Cardiac ventricle fibroblast (primary cell): Measurements from ENCODE around the gene RNF41. TPM values are rescaled to one million over a fixed set of nuclear protein-coding genes. Genes with fewer than 3 reads are reported as not detected.

ENCODE experiments used
- total RNA-seq: library from RNA; depleted of rRNA; stranded (reverse); fragments of >200 nt; gene quantifications from 2 replicates; pipeline ENCODE4 v1.2.3, GENCODE V29; 2015

The RNF41 gene
- total RNA-seq, result 45.1 and 58.2 TPM in 2 replicates

DNA sequence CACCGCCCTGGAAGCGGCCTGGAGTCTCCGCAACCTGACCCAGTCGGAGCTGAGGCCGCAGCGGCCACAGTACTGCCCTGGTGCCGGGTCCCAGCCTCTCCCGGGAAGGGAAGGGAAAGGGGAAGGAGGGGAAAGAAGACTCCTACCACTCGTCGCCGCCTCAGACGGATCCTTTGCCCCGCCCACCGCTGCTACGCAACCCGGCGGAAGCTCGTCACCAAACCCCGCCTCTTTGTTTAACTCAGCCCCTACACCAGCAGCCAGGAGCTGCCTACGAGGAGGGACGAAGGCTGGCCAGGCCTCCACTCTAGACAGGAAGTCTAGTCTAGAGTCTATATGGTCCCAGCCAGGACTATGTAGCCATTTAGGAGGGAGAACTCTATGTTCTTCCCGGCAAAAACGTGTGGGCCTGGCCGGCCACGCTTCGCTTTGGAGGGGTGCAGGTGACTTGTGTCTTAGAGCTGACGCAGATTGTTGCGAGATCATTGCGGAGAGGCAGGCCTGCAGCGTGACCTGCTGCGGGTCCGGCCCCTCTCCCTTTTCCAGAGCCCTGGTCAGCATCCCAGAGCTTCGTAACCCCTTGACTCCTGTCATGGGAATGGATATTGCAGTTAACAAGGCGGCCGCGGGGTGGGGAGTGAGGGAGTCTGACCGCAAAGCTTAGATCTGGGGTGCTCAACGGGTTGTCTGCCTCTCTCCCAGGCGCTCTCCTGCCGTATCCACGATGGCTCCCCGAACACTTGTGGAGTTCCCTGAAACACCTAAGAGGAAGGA, at the start of gene RNF41:
RNF41 (minus strand) TSS at position 166 of the 774 bp plus-strand sequence. CDS start 7,875 bp downstream, outside the sequence.

DNA sequence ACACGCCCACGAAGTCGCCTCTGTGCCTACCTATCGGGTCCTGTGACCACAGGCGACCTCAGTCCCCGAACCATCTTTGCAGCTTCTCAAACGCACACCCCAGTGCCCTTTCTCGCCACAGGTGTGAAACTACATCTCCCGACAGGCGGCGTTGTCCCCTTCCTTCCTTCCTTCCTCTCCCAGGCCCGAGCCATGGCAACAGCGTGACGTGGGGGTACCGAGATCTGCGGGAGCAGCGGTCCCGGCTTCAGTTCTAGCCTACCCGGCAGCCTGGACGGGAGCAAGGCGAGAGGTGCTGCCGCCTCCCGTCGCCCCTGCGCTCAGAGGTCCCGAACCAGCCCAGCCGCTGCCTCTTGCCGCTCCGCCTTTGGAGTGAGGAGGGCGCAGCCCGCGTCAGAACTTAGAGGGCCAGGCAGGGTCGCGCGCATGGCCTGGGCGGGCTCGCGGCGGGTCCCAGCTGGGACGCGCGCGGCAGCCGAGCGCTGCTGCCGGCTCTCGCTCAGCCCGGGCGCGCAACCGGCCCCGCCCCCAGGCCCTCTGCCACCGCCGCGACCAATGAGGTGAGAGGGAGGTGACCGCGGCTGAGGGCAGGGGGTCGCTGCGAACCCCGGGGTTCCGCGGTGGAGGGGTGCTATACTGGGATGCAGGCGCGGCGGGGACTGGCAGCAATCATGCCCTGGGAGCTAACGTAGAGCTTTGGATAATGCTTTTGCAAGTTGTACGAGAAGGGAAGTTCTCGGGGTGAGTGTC, 45.1 kb upstream of the RNF41 start, which contains the start of gene COQ10A:
COQ10A (plus strand) TSS at position 250 of the 750 bp plus-strand sequence; CDS start at position 427, 177 bp downstream.

DNA sequence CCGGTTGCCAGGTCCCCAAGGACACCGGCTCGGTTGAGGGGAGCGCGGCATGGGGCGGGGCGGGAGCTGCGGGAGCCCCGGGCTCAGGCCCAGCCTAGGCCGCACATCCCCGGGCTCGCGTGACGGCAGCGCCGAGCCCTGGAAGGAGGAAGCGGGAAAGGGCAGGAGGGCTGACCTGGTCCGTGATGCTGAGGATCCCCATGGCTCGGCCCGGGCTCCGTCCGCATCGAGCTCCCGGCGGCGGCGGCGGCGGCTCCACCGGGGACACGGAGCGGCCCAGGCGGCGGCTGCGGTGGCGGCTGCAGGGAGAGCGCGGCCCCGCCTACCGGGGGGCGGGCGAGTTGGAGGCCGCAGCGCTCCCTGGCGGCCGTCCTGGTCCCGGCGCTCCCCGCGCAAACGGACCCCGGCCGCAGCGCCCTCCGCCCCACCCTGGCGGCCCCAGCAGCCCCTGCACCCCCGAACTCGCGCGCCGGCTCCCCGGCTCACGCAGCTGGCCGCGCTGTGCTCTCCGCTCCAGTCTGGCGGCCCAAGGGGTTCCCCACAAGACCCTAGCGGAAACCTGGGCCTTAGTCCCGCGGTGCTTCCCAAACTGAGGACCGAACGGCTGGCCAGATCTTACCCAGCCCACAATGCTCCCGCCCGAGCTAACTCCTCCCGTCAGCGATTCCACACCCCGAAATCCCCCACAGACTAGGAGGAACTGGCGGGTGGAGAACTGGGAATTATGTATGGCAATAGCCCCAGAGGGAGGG, 36.5 kb upstream of the RNF41 start, which contains the start of gene ANKRD52:
ANKRD52 (minus strand) TSS at position 317 of the 752 bp plus-strand sequence; CDS start at position 202, 115 bp downstream.

DNA sequence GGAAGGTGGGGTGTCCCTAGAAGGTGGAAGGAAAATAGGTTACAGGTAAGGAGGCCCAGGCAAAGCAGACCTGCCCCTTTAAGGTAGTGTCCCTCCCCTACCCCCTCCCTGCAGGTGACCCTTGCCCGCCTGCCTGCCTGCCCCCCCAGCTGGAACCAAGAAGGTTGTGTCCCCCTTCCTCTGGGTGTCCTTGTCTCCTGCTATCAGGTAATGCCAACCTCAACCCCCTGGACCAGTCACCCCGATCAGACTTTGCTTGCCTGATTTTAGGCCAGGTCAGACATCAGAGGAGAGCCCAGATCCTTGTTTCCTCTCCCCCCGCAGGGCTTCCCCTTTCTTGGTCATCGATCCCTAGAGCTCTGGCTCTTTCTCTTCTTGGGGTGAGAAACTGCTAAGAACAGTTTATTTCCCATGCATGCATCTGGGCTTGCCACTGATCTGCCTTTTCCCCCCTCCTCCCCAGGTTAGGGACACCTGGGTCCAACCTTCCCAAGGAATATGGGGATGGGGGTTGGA, 8.3 kb upstream of the RNF41 start, which contains the start of gene SLC39A5:
SLC39A5 (plus strand) TSS at position 136 of the 516 bp plus-strand sequence. CDS start 1,224 bp downstream, outside the sequence.

DNA sequence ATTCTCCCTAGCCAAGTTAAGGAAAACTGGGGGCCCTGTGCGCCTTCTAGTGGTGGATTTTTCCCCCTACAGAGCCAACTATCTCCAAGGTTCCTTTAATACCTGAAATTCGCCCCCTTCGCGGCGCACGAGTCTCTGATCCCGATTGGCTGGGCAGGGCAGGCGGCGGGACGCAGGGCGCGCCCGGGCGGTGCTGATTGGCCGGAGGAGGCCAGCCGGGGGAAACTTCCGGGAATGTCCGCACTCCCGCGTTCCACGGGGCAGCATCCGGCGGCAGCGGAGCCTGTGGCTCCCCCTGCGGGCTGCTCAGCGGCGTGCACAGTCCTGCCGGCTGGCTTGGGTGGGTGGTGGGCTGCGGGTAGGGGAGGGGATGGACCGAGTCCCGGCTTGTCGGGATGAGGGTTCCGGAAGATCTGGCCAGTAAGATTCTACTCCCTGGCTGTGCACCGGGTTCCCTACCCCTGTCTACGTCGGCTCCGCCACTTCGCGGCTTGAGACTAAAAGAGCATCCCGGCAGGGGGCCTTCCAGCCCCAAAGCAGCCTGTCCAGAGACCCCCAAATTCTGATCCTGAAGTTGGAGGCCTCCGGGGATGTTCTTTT, 2.5 kb upstream of the RNF41 start, which contains the start of gene NABP2:
NABP2 (plus strand) TSS at position 241 of the 600 bp plus-strand sequence. CDS start 515 bp downstream, outside the sequence.

DNA sequence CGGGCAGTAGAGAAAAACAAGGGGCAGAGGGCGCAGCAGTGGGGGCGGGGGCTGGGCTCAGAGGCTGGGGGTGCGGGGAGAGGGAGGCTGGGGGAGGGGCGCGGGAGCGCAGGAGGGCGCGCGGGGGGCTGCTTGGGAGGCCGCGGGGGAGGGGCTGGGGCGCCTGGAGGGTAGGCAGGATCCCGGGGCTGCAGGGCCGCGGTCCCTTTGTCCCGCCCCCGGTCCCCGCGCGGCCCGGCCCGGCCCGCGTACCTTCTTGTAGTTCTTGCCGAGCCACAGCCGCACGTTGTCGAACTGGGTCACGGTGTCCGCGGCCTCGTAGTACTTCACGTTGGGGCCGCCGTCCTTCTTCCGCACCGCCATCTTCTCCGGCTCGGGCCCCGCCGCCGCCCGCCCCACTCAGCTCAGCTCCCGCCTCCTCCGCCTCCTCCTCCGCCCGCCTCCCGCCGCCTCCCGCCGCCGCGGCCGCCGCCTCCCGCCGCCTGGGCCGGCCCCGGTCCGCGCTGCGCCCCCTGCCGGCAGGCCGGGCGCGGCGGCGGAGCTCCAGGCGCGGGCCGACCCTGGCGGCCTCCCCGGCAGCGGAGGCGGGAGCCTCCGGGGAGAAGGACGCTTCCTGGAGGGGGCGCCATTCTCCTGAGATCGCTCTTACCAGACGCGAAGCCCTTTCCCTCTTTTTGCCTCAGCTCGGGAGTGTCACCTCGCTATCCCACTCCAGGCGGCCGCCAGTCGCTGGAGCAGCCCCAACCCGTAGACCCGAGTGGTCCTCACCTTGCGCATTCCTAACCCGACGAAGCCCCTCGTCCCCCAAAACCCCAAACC, 32.4 kb downstream of the RNF41 start, which contains the start of gene SMARCC2:
SMARCC2 (minus strand) TSS at position 385 of the 819 bp plus-strand sequence; CDS start at position 363, 22 bp downstream.

DNA sequence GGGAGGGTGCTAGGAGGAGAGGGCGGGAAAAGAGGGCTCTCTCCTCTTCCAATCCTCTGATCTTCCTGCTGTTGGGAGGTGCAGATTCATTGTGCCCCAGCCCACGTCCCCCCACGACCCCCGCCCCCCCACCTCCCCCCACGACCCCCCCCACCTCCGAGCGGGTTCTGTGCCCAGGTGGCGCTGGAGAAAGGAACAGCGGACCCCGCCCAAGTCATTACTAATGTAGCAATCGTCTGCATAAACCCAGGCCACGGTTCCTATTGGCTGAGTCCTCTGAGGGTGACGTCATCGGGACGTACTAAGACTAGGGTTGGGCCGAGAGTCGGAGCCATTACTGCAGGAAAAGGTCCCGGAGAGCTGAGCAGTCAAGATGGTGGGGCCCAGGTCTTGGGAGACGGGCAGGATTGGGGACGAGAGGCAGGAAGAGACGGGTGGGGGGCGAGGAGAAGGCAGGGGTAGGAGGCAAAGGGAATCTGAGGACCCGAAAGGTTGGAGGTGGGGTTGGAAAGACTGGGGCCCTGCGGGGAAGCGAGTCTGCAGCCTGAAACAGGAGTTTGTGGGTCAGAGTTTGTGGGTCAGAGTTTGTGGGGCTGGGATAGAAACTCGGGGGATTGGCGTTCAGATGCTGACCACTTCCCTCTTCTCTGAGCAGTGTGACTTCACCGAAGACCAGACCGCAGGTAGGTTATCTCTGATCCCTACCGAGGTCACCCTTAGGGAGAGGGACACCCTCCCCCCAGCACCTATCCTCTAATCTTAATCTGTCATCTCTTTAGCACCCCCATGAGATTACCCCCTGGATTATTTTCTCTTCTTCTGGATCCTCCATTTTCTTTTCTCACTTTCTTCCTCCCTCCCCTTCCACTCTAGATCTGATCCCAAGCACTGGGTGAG, 63.4 kb downstream of the RNF41 start, which contains the start of gene MYL6:
MYL6 (plus strand) TSS at position 331 of the 897 bp plus-strand sequence; CDS start at position 374, 43 bp downstream.

Other genes starting within 250 kb of the RNF41 start
- 60.3 and 66.4 TPM in 2 replicates for gene RAB5B, start 247.8 kb downstream of the RNF41 start, total RNA-seq
- 13.0 and 18.5 TPM in 2 replicates for gene SUOX, start 224.6 kb downstream of the RNF41 start, total RNA-seq
- 2.6 and 4.5 TPM in 2 replicates for gene IKZF4, start 200.9 kb downstream of the RNF41 start, total RNA-seq
- 317 and 566 TPM in 2 replicates for gene RPS26, start 180.0 kb downstream of the RNF41 start, total RNA-seq
- gene ERBB3, start 141.8 kb downstream of the RNF41 start, total RNA-seq, result 0.39 TPM in 1 of 2 replicates, not detected in the other
- 72.1 and 74.9 TPM in 2 replicates for gene PA2G4, start 117.4 kb downstream of the RNF41 start, total RNA-seq
- 2,429 and 4,110 TPM in 2 replicates for gene RPL41, start 105.3 kb downstream of the RNF41 start, total RNA-seq
- gene ZC3H10, start 103.7 kb downstream of the RNF41 start, total RNA-seq, result 3.8 and 4.0 TPM in 2 replicates
- 112 and 122 TPM in 2 replicates for gene ESYT1, start 93.7 kb downstream of the RNF41 start, total RNA-seq
- gene MYL6B, start 69.3 kb downstream of the RNF41 start, total RNA-seq, result 52.9 and 103 TPM in 2 replicates
- 1,038 TPM in 2 replicates for gene MYL6, start 63.6 kb downstream of the RNF41 start, total RNA-seq
- gene SMARCC2, start 32.4 kb downstream of the RNF41 start, total RNA-seq, result 51.1 and 58.5 TPM in 2 replicates
- gene NABP2, start 2.4 kb upstream of the RNF41 start, total RNA-seq, result 20.4 and 24.1 TPM in 2 replicates
- not detected in 2 replicates for gene SLC39A5, start 8.1 kb upstream of the RNF41 start, total RNA-seq
- gene ANKRD52, start 36.5 kb upstream of the RNF41 start, total RNA-seq, result 15.5 and 20.8 TPM in 2 replicates
- 7.2 and 7.4 TPM in 2 replicates for gene COQ10A, start 45.0 kb upstream of the RNF41 start, total RNA-seq
- 74.3 and 82.7 TPM in 2 replicates for gene CS, start 78.4 kb upstream of the RNF41 start, total RNA-seq
- gene CNPY2, start 94.1 kb upstream of the RNF41 start, total RNA-seq, result 85.4 and 89.3 TPM in 2 replicates
- gene PAN2, start 112.1 kb upstream of the RNF41 start, total RNA-seq, result 15.5 and 15.9 TPM in 2 replicates
- not detected in 2 replicates for gene IL23A, start 117.0 kb upstream of the RNF41 start, total RNA-seq
- gene STAT2, start 138.2 kb upstream of the RNF41 start, total RNA-seq, result 139 and 194 TPM in 2 replicates
- gene APOF, start 140.9 kb upstream of the RNF41 start, total RNA-seq, result not detected in 2 replicates
- 3.6 and 3.9 TPM in 2 replicates for gene TIMELESS, start 227.5 kb upstream of the RNF41 start, total RNA-seq
- gene MIP, start 232.7 kb upstream of the RNF41 start, total RNA-seq, result not detected in 2 replicates
- 0.98 and 1.2 TPM in 2 replicates for gene SPRYD4, start 246.7 kb upstream of the RNF41 start, total RNA-seq